IMR-90 (cell line): ENCODE results near the gene SLC1A5. TPM values are rescaled to one million over a fixed set of nuclear protein-coding genes. Genes with fewer than 3 reads are reported as not detected.
A peak's percentile ranks its signal among the peaks of the same experiment; 100 is the strongest.

Experiments
- ATAC-seq: fragments of 200-7000 bp; cut with Tn5 transposase; 2 replicates; pipeline ENCODE4 v1.9.1; 2020; ENCODE audit warnings: low read depth, mild to moderate bottlenecking, moderate library complexity
- BruUV-seq: library from RNA; stranded (reverse); fragments of 400-500 nt; replicated peaks from 2 replicates; lab custom pipeline; 2021; lab: Mats Ljungman, UMichigan
- CTCF ChIA-PET: fragments of 300-600 bp; formaldehyde crosslinking; extraction: SDS; loops from one replicate; lab custom pipeline; 2021; ENCODE audit warnings: antibody characterized with exemption; lab: Yijun Ruan, JAX
- POLR2A ChIA-PET: fragments of 300-600 bp; sonication (Branson Sonifier 250); formaldehyde crosslinking; loops from one replicate; lab custom pipeline; 2022; ENCODE audit warnings: antibody characterized with exemption; ENCODE audit not compliant: unreplicated experiment; lab: Charles Lee
- DNase-seq: peaks from one replicate; pipeline ENCODE4 v3.0.0; 2013
- H2AFZ ChIP-seq: replicated peaks from 2 replicates; pipeline ENCODE3; 2013; ENCODE audit warnings: low read length, mild to moderate bottlenecking; ENCODE audit not compliant: poor library complexity
- H2AK5ac ChIP-seq: 2 replicates; pipeline ENCODE4 v1.6.1; 2013; ENCODE audit warnings: low read depth, low read length, inconsistent platforms
- H2AK9ac ChIP-seq: replicated peaks from 2 replicates; pipeline ENCODE3; 2013; ENCODE audit warnings: mild to moderate bottlenecking, low read depth, low read length, moderate library complexity; ENCODE audit not compliant: poor library complexity
- H2BK120ac ChIP-seq: 2 replicates; pipeline ENCODE4 v1.6.1; 2013; ENCODE audit warnings: low read depth, low read length, inconsistent platforms
- H2BK15ac ChIP-seq: 3 replicates; pipeline ENCODE4 v1.6.1; 2013; ENCODE audit warnings: low read depth, low read length, inconsistent platforms
- H2BK20ac ChIP-seq: 2 replicates; pipeline ENCODE4 v1.6.1; 2013; ENCODE audit warnings: low read depth, mild to moderate bottlenecking, inconsistent platforms, low read length, moderate library complexity
- H2BK5ac ChIP-seq: 2 replicates; pipeline ENCODE4 v1.6.1; 2013; ENCODE audit warnings: mild to moderate bottlenecking, low read depth, low read length, inconsistent platforms; ENCODE audit not compliant: poor library complexity, severe bottlenecking
- H3K14ac ChIP-seq: replicated peaks from 2 replicates; pipeline ENCODE4 v1.6.1; 2013; ENCODE audit warnings: low read depth, low read length, inconsistent platforms
- H3K18ac ChIP-seq: 2 replicates; pipeline ENCODE4 v1.6.1; 2013; ENCODE audit warnings: low read depth, low read length, control low read depth
- H3K23ac ChIP-seq: 2 replicates; pipeline ENCODE4 v1.6.1; 2013; ENCODE audit warnings: low read depth, low read length, inconsistent platforms
- H3K27ac ChIP-seq: 2 replicates; pipeline ENCODE4 v1.5.1; 2013; ENCODE audit warnings: mild to moderate bottlenecking, control low read depth, low read length; ENCODE audit not compliant: insufficient read depth
- H3K27me3 ChIP-seq: 2 replicates; pipeline ENCODE4 v1.6.1; 2013; ENCODE audit warnings: low read length; ENCODE audit not compliant: control insufficient read depth, insufficient read depth
- H3K36me3 ChIP-seq: 2 replicates; pipeline ENCODE4 v1.6.1; 2013; ENCODE audit warnings: low read length, mixed read lengths; ENCODE audit not compliant: control insufficient read depth, insufficient read depth
- H3K4ac ChIP-seq: 2 replicates; pipeline ENCODE4 v1.6.1; 2013; ENCODE audit warnings: low read depth, low read length, inconsistent platforms
- H3K4me1 ChIP-seq: 2 replicates; pipeline ENCODE4 v1.6.1; 2013; ENCODE audit warnings: low read length, mixed read lengths; ENCODE audit not compliant: control insufficient read depth, insufficient read depth
- H3K4me2 ChIP-seq: 2 replicates; pipeline ENCODE4 v1.6.1; 2013; ENCODE audit warnings: low read depth, mild to moderate bottlenecking, control low read depth, low read length, moderate library complexity
- H3K4me3 ChIP-seq: 2 replicates; pipeline ENCODE4 v1.5.1; 2013; ENCODE audit warnings: low read depth, mild to moderate bottlenecking, control low read depth, low read length, moderate library complexity; ENCODE audit not compliant: insufficient read depth
- H3K56ac ChIP-seq: 2 replicates; pipeline ENCODE4 v1.6.1; 2013; ENCODE audit warnings: low read length, inconsistent platforms; ENCODE audit not compliant: insufficient read depth; ENCODE audit errors: extremely low read depth
- H3K79me1 ChIP-seq, 2 experiments: 2 replicates each; pipeline ENCODE4 v1.6.1; 2013; ENCODE audit warnings: low read length in 2 of 2, inconsistent platforms in 1 of 2, low read depth in 1 of 2
- H3K9ac ChIP-seq: 2 replicates; pipeline ENCODE4 v1.6.1; 2013; ENCODE audit warnings: low read depth, low read length, control low read depth
- H3K9me1 ChIP-seq: 2 replicates; pipeline ENCODE4 v1.6.1; 2013; ENCODE audit warnings: low read length, inconsistent platforms; ENCODE audit not compliant: insufficient read depth
- H3K9me3 ChIP-seq: 2 replicates; pipeline ENCODE4 v1.6.1; 2013; ENCODE audit warnings: low read length; ENCODE audit not compliant: control insufficient read depth, insufficient read depth
- H4K20me1 ChIP-seq: 2 replicates; pipeline ENCODE4 v1.6.1; 2013; ENCODE audit warnings: low read length, inconsistent platforms; ENCODE audit not compliant: insufficient read depth
- H4K5ac ChIP-seq: 2 replicates; pipeline ENCODE4 v1.6.1; 2013; ENCODE audit warnings: mild to moderate bottlenecking, low read depth, low read length, control low read depth
- H4K8ac ChIP-seq, 2 experiments: 2 replicates each; pipeline ENCODE4 v1.6.1; 2013; ENCODE audit warnings: low read depth in 2 of 2, low read length in 2 of 2, control low read depth in 1 of 2, inconsistent platforms in 1 of 2
- H4K91ac ChIP-seq: 2 replicates; pipeline ENCODE4 v1.6.1; 2013; ENCODE audit warnings: low read depth, low read length, inconsistent platforms; ENCODE audit not compliant: insufficient read depth
- BHLHE40 ChIP-seq: fragments of 150-350 bp; IDR thresholded peaks from 2 replicates; pipeline ENCODE4 v1.6.1; 2016; ENCODE audit warnings: mild to moderate bottlenecking, low read depth, low read length
- CEBPB ChIP-seq: IDR thresholded peaks from 2 replicates; pipeline ENCODE4 v1.6.1; 2012; ENCODE audit warnings: low read depth, low read length, improper control_type of control experiment
- CHD1 ChIP-seq: IDR thresholded peaks from 2 replicates; pipeline ENCODE4 v1.6.1; 2012; ENCODE audit warnings: low read depth, low read length, improper control_type of control experiment
- CTCF ChIP-seq: conservative IDR thresholded peaks from 2 replicates; pipeline ENCODE4 v1.5.1; 2012; ENCODE audit warnings: mild to moderate bottlenecking, low read depth, low read length, improper control_type of control experiment
- ELK1 ChIP-seq: fragments of 150-350 bp; IDR thresholded peaks from 2 replicates; pipeline ENCODE4 v1.6.1; 2016; ENCODE audit warnings: low read depth, mild to moderate bottlenecking, low read length, moderate library complexity, borderline replicate concordance
- FOS ChIP-seq: fragments of 150-350 bp; IDR thresholded peaks from 2 replicates; pipeline ENCODE4 v1.6.1; 2016; ENCODE audit warnings: low read depth, low read length
- MAZ ChIP-seq: IDR thresholded peaks from 2 replicates; pipeline ENCODE4 v1.6.1; 2012; ENCODE audit warnings: low read depth, mild to moderate bottlenecking, low read length, improper control_type of control experiment, moderate library complexity, borderline replicate concordance
- MXI1 ChIP-seq: IDR thresholded peaks from 2 replicates; pipeline ENCODE4 v1.6.1; 2012; ENCODE audit warnings: low read depth, mild to moderate bottlenecking, low read length, moderate library complexity, borderline replicate concordance
- NFE2L2 ChIP-seq: fragments of 150-350 bp; IDR thresholded peaks from 2 replicates; pipeline ENCODE4 v1.6.1; 2016; ENCODE audit warnings: low read depth, mild to moderate bottlenecking, low read length
- POLR2A ChIP-seq: IDR thresholded peaks from 2 replicates; pipeline ENCODE4 v1.6.1; 2012; ENCODE audit warnings: mild to moderate bottlenecking, low read depth, low read length
- RAD21 ChIP-seq: IDR thresholded peaks from 2 replicates; pipeline ENCODE4 v1.6.1; 2012; ENCODE audit warnings: low read length, improper control_type of control experiment
- RCOR1 ChIP-seq: IDR thresholded peaks from 2 replicates; pipeline ENCODE4 v1.6.1; 2012; ENCODE audit warnings: mild to moderate bottlenecking, low read length, improper control_type of control experiment; ENCODE audit not compliant: insufficient replicate concordance
- RFX5 ChIP-seq: IDR thresholded peaks from 2 replicates; pipeline ENCODE4 v1.8.0; 2012; ENCODE audit warnings: low read depth, mild to moderate bottlenecking, low read length, moderate library complexity
- USF2 ChIP-seq: fragments of 150-350 bp; IDR thresholded peaks from 2 replicates; pipeline ENCODE4 v1.6.1; 2017; ENCODE audit warnings: mild to moderate bottlenecking, antibody characterized with exemption, low read length, low read depth
- WGBS, 2 experiments: methylation state at CpG; one replicate each; pipeline versions ENCODE4 v1.1.5 to v1.1.7; 2013; ENCODE audit warnings: missing lambda C conversion rate in 2 of 2; ENCODE audit not compliant: insufficient read length in 1 of 2; ENCODE audit errors: extremely low coverage in 2 of 2; 5-methylcytosine and 5-hydroxymethylcytosine counted together
- dilution Hi-C: fragments of 300-500 bp; cut with HindIII; formaldehyde crosslinking; loops from one replicate; pipeline ENCODE4 v1.14.3; 2018; ENCODE audit warnings: low sequenced_read_pairs; ENCODE audit not compliant: unreplicated experiment
- in situ Hi-C: fragments of 300-500 bp; cut with MboI; formaldehyde crosslinking; loops from 3 replicates; pipeline ENCODE4 v1.14.3; 2019; ENCODE audit warnings: low sequenced_read_pairs, inconsistent platforms, mixed read lengths
- intact Hi-C: fragments of 100-400 bp; cut with micrococcal nuclease; formaldehyde crosslinking; loops from 2 replicates; pipeline ENCODE4 v1.10.0; 2022
- polyA plus RNA-seq, 3 experiments: library from polyadenylated mRNA; depleted of rRNA; stranded (reverse); fragments of >200 nt; gene quantifications; 2 replicates each; pipeline ENCODE4 v1.2.3, GENCODE V29; 2012; ENCODE audit warnings: low replicate concordance in 1 of 3
- total RNA-seq: library from RNA; depleted of rRNA; stranded (reverse); fragments of >200 nt; gene quantifications from 2 replicates; pipeline ENCODE4 v1.2.3, GENCODE V29; 2012

Gene SLC1A5
- total and polyA plus RNA-seq, 2 of the 4 experiments (the other 2 are of a cell fraction) = 142 to 171 TPM

- peak overlapping the region; percentile 83 for H2AK9ac ChIP-seq
- no peak overlapping the region for H3K18ac ChIP-seq
- no peaks in the 10 kb centered on the region for H3K27me3 ChIP-seq
- no peak overlapping the region for H3K14ac ChIP-seq
- H4K91ac ChIP-seq = no peak overlapping the region
- no peak overlapping the region for H2BK120ac ChIP-seq
- DNase-seq (no peak), ATAC-seq (no peak)
- ChIA-PET POLR2A (interaction anchor here (0.6 kb wide), 1 partner anchor 11 kb away, joined by 7 read pairs; no protein-coding TSS in a partner anchor), CTCF (no interaction called here)
- BruUV-seq = no TSS peak
- H4K5ac ChIP-seq = no peak overlapping the region
- H2AK5ac ChIP-seq = no peak overlapping the region; the same call in 1 of the 2 replicates
- no peak overlapping the region for H3K4me3 ChIP-seq
- H3K4me1 ChIP-seq = peaks cover 10% of the 10 kb centered on the region
- H3K9me1 ChIP-seq = peaks cover 10% of the 10 kb centered on the region; the same call in 1 of the 2 replicates
- 94% methylated on average over 3 of the region's 7 CpGs; no CpG with 5 or more reads in 1 of the 2 experiments for WGBS, 2 experiments
- H2BK5ac ChIP-seq = peak overlapping the region; percentile 1
- 0 out of 2 replicates have a peak overlapping the region, but pooled peaks have one; percentile 15 for H3K9ac ChIP-seq
- dilution Hi-C loops = no loop called here
- peaks cover 37 to 76% of the 10 kb centered on the region in 2 experiments for H3K79me1 ChIP-seq
- H3K4me2 ChIP-seq = no peak overlapping the region; the same call in 1 of the 2 replicates
- H3K9me3 ChIP-seq = no peaks in the 10 kb centered on the region
- no peak overlapping the region for H2BK15ac ChIP-seq
- peak overlapping the region; percentile 36; the same call in 1 of the 2 replicates for H3K23ac ChIP-seq
- in situ Hi-C loops = loop anchor here (10.0 kb wide), 1 partner anchor 62 kb away; no protein-coding TSS in a partner anchor
- H3K4ac ChIP-seq = peak overlapping the region; percentile 16; the same call in 1 of the 2 replicates
- H3K56ac ChIP-seq = no peak overlapping the region
- H4K20me1 ChIP-seq = peaks cover 83% of the 10 kb centered on the region
- peaks cover 65% of the 10 kb centered on the region for H3K36me3 ChIP-seq
- intact Hi-C loops = no loop called here
- peak overlapping the region in 1 of 2 experiments; percentile 30; a peak in 1 of 4 replicates for H4K8ac ChIP-seq
- peak overlapping the region; percentile 5; the same call in 1 of the 2 replicates for H3K27ac ChIP-seq
- no peak overlapping the region for H2BK20ac ChIP-seq
- no peak overlapping the region for H2AFZ ChIP-seq
- TF ChIP-seq POLR2A (no peak), BHLHE40 (no peak), CEBPB (no peak), CHD1 (no peak), USF2 (no peak), CTCF (no peak), NFE2L2 (no peak), MAZ (no peak), RFX5 (no peak), ELK1 (no peak), FOS (no peak), RCOR1 (no peak), RAD21 (no peak), MXI1 (no peak)
Measured at GRCh38 chr19:46782355-46783019, 5.9 kb downstream of the SLC1A5 start.
